K562 treated with DMSO at 1 percent for 12 hours (cell line): ENCODE results near the gene RHOJ. TPM values are rescaled to one million over a fixed set of nuclear protein-coding genes. Genes with fewer than 3 reads are reported as not detected.

Experiments used
- total RNA-seq: library from RNA; unstranded; fragments of 300-600 nt; gene quantifications from 2 replicates; pipeline ENCODE4 v1.2.3, GENCODE V29; 2022; ENCODE audit not compliant: insufficient read depth

The RHOJ gene
- not detected in 2 replicates for total RNA-seq

DNA sequence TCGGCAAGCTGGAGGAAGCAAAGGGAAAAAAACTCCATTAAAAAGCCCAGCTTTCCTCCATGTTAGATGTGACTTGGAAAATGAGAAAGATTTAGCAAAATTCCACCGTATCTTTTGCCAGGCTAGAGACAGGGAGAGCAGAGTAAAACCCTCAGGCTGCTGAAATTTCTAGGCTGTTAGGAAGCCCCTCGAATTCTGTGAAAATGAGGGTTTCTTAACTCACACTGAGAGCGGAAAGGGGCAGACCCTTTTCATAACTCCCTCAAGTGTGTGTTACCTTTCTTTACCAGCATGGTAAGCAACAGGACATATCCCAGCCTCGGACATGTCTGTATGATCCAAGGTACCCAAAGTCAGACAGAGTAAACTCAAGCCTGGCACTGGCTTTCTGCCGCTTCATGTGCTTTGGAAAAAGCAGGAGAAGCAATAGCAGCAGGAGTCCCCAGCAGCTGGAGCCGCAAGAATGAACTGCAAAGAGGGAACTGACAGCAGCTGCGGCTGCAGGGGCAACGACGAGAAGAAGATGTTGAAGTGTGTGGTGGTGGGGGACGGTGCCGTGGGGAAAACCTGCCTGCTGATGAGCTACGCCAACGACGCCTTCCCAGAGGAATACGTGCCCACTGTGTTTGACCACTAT is at the start of gene RHOJ:
TSS of gene RHOJ (plus strand) at position 37 of the 637 bp plus-strand sequence. CDS start at position 464, 427 bp downstream.

DNA sequence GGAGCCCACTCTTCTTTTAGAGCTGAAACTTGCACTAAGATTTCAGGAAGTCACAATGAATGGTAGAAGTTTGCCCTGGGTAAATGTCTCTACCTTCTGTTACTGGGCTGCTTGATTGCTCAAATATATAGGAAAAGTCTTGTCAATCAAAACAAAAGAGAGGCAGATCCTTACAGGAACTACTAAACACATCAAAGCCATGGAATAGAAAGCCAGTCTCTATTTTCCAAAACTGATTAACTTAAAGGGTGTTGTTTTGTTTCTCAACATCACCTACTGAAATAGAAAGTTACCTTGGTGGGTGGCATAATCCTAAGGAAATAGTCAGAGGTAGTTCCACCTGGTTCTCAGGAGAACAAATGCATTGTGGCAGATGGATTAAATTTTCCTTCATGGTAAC is 114.6 kb downstream of the RHOJ start, which contains the start of gene GPHB5:
TSS of gene GPHB5 (minus strand) at position 101 of the 400 bp plus-strand sequence. CDS start 1,086 bp downstream, outside the sequence.

Other genes with a start within 250 kb of the RHOJ start
- gene KCNH5, start 159.0 kb upstream of the RHOJ start, total RNA-seq = 0.28 and 0.85 TPM in 2 replicates
- not detected in 2 replicates for gene GPHB5, start 114.5 kb downstream of the RHOJ start, total RNA-seq